Left lung (tissue), 10 donors: Measurements from ENCODE around the gene DZIP1. TPM values are rescaled to one million over a fixed set of nuclear protein-coding genes. Genes with fewer than 3 reads are reported as not detected.
"Not testable (repeated sequence)": the region's sequence is repeated elsewhere in the genome, so short reads cannot be mapped to it uniquely, and the experiment has no call there.

Source experiments
- ATAC-seq: fragments of 200-7000 bp; cut with Tn5 transposase; one replicate; pipeline ENCODE4 v1.9.1; 2020; ENCODE audit warnings: moderate library complexity
- DNase-seq, 4 donors: peaks; one replicate each; pipeline ENCODE4 v3.0.0-alpha.2; 2013 to 2020
- H3K27ac ChIP-seq, 2 donors: fragments of 200-600 bp; sonication (generic) in 1 of 2; one replicate each; pipeline versions ENCODE4 v1.5.0 to v1.8.0; 2020 to 2021
- H3K27me3 ChIP-seq, 2 donors: fragments of 200-600 bp; sonication (generic) in 1 of 2; one replicate each; pipeline versions ENCODE4 v1.5.0 to v1.8.0; 2020 to 2021
- H3K36me3 ChIP-seq, 2 donors: fragments of 200-600 bp; sonication (generic) in 1 of 2; one replicate each; pipeline versions ENCODE4 v1.5.0 to v1.8.0; 2020 to 2021
- H3K4me1 ChIP-seq, 2 donors: fragments of 200-600 bp; one replicate each; pipeline ENCODE4 v1.8.0; 2021
- H3K4me3 ChIP-seq, 2 donors: fragments of 200-600 bp; sonication (generic) in 1 of 2; one replicate each; pipeline versions ENCODE4 v1.5.0 to v1.8.0; 2020 to 2021; ENCODE audit warnings: mild to moderate bottlenecking in 1 of 2
- H3K9me3 ChIP-seq, 2 donors: fragments of 200-600 bp; sonication (generic) in 1 of 2; one replicate each; pipeline versions ENCODE4 v1.5.0 to v1.8.0; 2020 to 2021
- intact Hi-C, 2 donors: fragments of 100-400 bp; cut with DNase I; formaldehyde crosslinking; loops; one replicate each; pipeline versions ENCODE4 v1.11.2 to v1.14.2; 2022
- polyA plus RNA-seq, 6 donors: library from polyadenylated mRNA; unstranded; fragments of 120-200 nt; gene quantifications; one replicate each; pipeline ENCODE4 v1.2.1, GENCODE V29; 2013; ENCODE audit not compliant: insufficient read length in 6 of 6
- total RNA-seq, 2 donors: library from RNA; stranded (reverse); fragmentation: NEBNext Ultra II Directional; extraction: Animal tissue kit (Norgen Biotek cat#: 25700); gene quantifications; one replicate each; pipeline ENCODE4 v1.2.1, GENCODE V29; 2021
- TF ChIP-seq, protein P1 (sequence below), 2 donors: fragments of 200-600 bp; sonication (generic) in 1 of 2; IDR thresholded peaks; one replicate each; pipeline versions ENCODE4 v1.5.0 to v1.8.0; 2021; ENCODE audit warnings: antibody characterized with exemption in 2 of 2
- donor health status: DM: no; HTN: yes; CAD: no.
- donor health status: DM: no; HTN: no; CAD: no.

The DZIP1 gene
- total and polyA plus RNA-seq, 8 donors, result 8.2 to 52.1 (median 48.6) TPM

DNA sequence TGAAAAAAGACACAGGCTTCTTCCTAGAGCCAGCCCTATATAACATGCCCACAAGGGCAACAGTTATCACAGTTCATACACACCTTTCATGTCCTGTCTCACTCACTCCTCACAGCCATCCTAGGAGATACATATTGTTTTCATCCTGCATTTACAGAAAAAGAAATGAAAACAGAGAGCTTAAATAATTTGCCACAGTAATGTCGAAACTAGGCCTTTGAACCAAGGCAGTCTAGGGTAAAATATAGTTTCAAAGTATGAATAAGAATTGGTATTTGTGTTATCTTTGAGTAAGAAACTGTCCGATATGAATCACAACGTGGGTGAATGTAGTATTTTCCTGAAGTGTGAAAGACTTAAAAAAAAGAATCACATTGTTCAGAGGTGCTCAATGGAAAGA is 65.2 kb downstream of the DZIP1 start:
- TF ChIP-seq, protein P1, sequence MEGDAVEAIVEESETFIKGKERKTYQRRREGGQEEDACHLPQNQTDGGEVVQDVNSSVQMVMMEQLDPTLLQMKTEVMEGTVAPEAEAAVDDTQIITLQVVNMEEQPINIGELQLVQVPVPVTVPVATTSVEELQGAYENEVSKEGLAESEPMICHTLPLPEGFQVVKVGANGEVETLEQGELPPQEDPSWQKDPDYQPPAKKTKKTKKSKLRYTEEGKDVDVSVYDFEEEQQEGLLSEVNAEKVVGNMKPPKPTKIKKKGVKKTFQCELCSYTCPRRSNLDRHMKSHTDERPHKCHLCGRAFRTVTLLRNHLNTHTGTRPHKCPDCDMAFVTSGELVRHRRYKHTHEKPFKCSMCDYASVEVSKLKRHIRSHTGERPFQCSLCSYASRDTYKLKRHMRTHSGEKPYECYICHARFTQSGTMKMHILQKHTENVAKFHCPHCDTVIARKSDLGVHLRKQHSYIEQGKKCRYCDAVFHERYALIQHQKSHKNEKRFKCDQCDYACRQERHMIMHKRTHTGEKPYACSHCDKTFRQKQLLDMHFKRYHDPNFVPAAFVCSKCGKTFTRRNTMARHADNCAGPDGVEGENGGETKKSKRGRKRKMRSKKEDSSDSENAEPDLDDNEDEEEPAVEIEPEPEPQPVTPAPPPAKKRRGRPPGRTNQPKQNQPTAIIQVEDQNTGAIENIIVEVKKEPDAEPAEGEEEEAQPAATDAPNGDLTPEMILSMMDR (IDR thresholded peaks at IDR 0.05), result no peak
- Histone ChIP-seq H3K4me3 (no peak overlapping the region), H3K4me1 (no peaks in the 10 kb centered on the region), H3K27ac (no peak overlapping the region), H3K9me3 (no peaks in the 10 kb centered on the region), H3K36me3 (no peaks in the 10 kb centered on the region), H3K27me3 (no peaks in the 10 kb centered on the region)
- no peak for DNase-seq
- ATAC-seq, result no peak
- intact Hi-C loops, result no loop called here

DNA sequence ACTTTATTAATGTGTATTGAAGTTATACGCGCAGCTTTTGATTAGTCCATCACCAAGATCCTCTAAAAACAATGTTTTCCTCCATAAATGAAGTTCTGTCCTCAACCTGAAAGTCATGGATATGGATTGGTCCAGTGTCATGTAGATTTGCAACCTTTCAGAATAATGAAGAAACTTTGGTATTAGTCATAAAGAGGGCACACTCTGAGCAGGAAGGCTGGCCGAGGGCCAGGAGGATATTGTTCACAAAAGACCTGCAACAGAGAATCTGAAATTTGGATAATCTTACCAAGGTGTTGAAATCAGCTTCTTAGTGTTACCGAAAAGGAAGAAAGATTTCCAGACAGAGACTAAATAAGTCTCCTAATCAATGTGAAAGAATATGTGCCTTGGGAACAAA is 71.3 kb downstream of the DZIP1 start:
- TF ChIP-seq, protein P1 (IDR thresholded peaks at IDR 0.05), result no peak
- Histone ChIP-seq H3K9me3 (no peaks in the 10 kb centered on the region), H3K36me3 (no peaks in the 10 kb centered on the region), H3K4me1 (no peaks in the 10 kb centered on the region), H3K27me3 (no peaks in the 10 kb centered on the region), H3K27ac (no peak overlapping the region), H3K4me3 (no peak overlapping the region)
- DNase-seq (no peak), ATAC-seq (no peak)
- intact Hi-C loops, result no loop called here

DNA sequence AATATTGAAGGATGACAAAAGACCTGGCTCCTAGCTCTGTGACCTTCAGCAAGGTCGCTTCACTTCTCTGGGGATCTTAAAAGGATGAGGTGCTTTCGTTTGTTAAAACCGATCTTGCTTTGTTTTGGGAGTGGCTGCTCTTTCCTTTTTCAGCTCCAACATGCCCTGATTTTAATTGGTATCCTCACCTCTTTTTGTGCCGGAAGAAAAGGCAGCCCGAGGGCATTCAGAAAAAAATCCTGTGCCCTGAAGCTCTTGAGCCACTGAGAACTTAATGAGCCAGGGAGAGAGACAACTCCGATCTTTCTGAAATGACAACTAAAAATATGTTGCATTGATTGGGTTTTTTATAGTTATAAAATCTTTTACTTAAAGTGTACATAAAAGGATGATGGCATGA is 72.6 kb downstream of the DZIP1 start:
- H3K27ac ChIP-seq, result no peak overlapping the region
- no peaks in the 10 kb centered on the region for H3K36me3 ChIP-seq
- no peaks in the 10 kb centered on the region for H3K27me3 ChIP-seq
- H3K4me1 ChIP-seq, result no peaks in the 10 kb centered on the region
- TF ChIP-seq, protein P1 (IDR thresholded peaks at IDR 0.05), result no peak
- intact Hi-C loops, result no loop called here
- H3K4me3 ChIP-seq, result no peak overlapping the region
- ATAC-seq (no peak), DNase-seq (no peak)
- H3K9me3 ChIP-seq, result no peaks in the 10 kb centered on the region

- no peak overlapping the region for H3K27ac ChIP-seq
- H3K36me3 ChIP-seq, result no peaks in the 10 kb centered on the region
- no peak for ATAC-seq
- intact Hi-C loops, result no loop called here
- no peak for DNase-seq
- TF ChIP-seq, protein P1 (IDR thresholded peaks at IDR 0.05), result no peak
- no peaks in the 10 kb centered on the region for H3K4me1 ChIP-seq
- no peak overlapping the region for H3K4me3 ChIP-seq
- H3K27me3 ChIP-seq, result no peaks in the 10 kb centered on the region
- H3K9me3 ChIP-seq, result no peaks in the 10 kb centered on the region
Observed at GRCh38 chr13:95570016-95570415, 74.5 kb downstream of the DZIP1 start.

DNA sequence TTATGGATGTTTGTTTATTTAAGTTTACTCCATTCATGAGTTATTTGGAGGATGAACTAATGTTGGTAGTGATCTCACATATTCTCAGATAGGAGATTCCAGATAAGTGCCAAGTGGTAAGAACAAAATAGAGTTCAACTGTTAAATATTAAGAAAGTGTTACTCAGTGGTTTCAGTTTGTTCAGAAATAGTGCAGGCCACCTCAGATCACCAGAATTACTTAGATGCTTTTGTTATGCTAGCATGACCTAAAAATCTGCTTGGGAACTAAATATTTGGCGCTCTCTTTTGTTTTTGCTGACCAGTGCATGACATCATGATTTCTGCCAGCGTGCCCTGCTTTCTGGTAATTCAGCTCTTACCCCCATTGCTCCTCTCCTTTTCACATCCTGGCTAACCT is 76.4 kb downstream of the DZIP1 start:
- no peak overlapping the region for H3K27ac ChIP-seq
- intact Hi-C loops, result no loop called here
- H3K9me3 ChIP-seq, result no peaks in the 10 kb centered on the region
- no peak for DNase-seq
- TF ChIP-seq, protein P1 (IDR thresholded peaks at IDR 0.05), result no peak
- no peak for ATAC-seq
- H3K4me3 ChIP-seq, result no peak overlapping the region
- no peaks in the 10 kb centered on the region for H3K4me1 ChIP-seq
- H3K36me3 ChIP-seq, result no peaks in the 10 kb centered on the region
- no peaks in the 10 kb centered on the region for H3K27me3 ChIP-seq

DNA sequence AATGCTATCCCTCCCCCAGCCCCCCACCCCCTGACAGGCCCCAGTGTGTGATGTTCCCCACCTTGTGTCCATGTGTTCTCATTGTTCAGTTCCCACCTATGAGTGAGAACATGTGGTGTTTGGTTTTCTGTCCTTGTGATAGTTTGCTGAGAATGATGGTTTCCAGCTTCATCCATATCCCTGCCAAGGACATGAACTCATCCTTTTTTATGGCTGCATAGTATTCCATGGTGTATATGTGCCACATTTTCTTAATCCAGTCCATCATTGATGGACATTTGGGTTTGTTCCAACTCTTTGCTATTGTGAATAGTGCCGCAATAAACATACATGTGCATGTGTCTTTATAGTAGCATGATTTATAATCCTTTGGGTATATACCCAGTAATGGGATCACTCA is 78.7 kb downstream of the DZIP1 start:
- H3K9me3 ChIP-seq, H3K4me1 ChIP-seq, H3K4me3 ChIP-seq, intact Hi-C loops, ATAC-seq, H3K36me3 ChIP-seq, H3K27ac ChIP-seq, DNase-seq, H3K27me3 ChIP-seq: not testable (repeated sequence)
